H1 (cell line): ENCODE measurements around the gene AKT1. TPM values are rescaled to one million over a fixed set of nuclear protein-coding genes. Genes with fewer than 3 reads are reported as not detected.

Experiments
- CTCF ChIA-PET: fragments of 300-600 bp; sonication (Branson Sonifier 250); formaldehyde crosslinking; loops from one replicate; lab custom pipeline; 2021; ENCODE audit not compliant: partially characterized antibody; lab: Charles Lee
- POLR2A ChIA-PET: fragments of 300-600 bp; sonication (Branson Sonifier 250); formaldehyde crosslinking; loops from one replicate; lab custom pipeline; 2021; ENCODE audit warnings: inconsistent platforms; ENCODE audit not compliant: partially characterized antibody; lab: Charles Lee
- DNase-seq, 2 experiments: peaks; one replicate each; pipeline versions ENCODE4 v3.0.0 to v3.0.0-alpha.2; 2010 to 2022; ENCODE audit warnings: low spot score in 2 of 2, low read depth in 1 of 2, mixed read lengths in 1 of 2
- FAIRE-seq: peaks from 2 replicates; lab custom pipeline; 2011; peaks lifted over from hg19 to GRCh38; lab: Jason Lieb, UNC
- H2AFZ ChIP-seq: 2 replicates; pipeline ENCODE4 v1.8.1; 2012; ENCODE audit warnings: low read length, inconsistent platforms
- H2AK5ac ChIP-seq: 2 replicates; pipeline ENCODE4 v1.6.1; 2013; ENCODE audit warnings: low read depth, low read length
- H2BK120ac ChIP-seq: replicated peaks from 2 replicates; pipeline ENCODE3; 2013; ENCODE audit warnings: low read depth, low read length, inconsistent platforms
- H2BK12ac ChIP-seq: 2 replicates; pipeline ENCODE4 v1.6.1; 2013; ENCODE audit warnings: low read depth, low read length
- H2BK15ac ChIP-seq: 2 replicates; pipeline ENCODE4 v1.6.1; 2013; ENCODE audit warnings: low read length
- H2BK20ac ChIP-seq: 2 replicates; pipeline ENCODE4 v1.6.1; 2013; ENCODE audit warnings: low read length
- H2BK5ac ChIP-seq: 2 replicates; pipeline ENCODE4 v1.6.1; 2013; ENCODE audit warnings: low read depth, low read length
- H3K14ac ChIP-seq: 2 replicates; pipeline ENCODE4 v1.6.1; 2013; ENCODE audit warnings: inconsistent platforms; ENCODE audit not compliant: insufficient read length
- H3K18ac ChIP-seq: 2 replicates; pipeline ENCODE4 v1.6.1; 2013; ENCODE audit warnings: low read length; ENCODE audit errors: extremely low read depth
- H3K23ac ChIP-seq: 2 replicates; pipeline ENCODE4 v1.6.1; 2013; ENCODE audit warnings: inconsistent platforms; ENCODE audit not compliant: insufficient read length
- H3K23me2 ChIP-seq: 2 replicates; pipeline ENCODE4 v1.6.1; 2013; ENCODE audit warnings: low read depth, low read length
- H3K27ac ChIP-seq: 2 replicates; pipeline ENCODE4 v1.6.1; 2011; ENCODE audit warnings: low read depth, low read length, inconsistent platforms
- H3K27me3 ChIP-seq, 4 experiments: replicated peaks in 1 of 4; 1 replicate in 1 of 4; 2 replicates in 3 of 4; pipeline versions ENCODE4 v1.6.1 to v1.8.1; 2011 to 2013; ENCODE audit warnings: low read length in 3 of 4, mild to moderate bottlenecking in 3 of 4, inconsistent platforms in 2 of 4, mixed read lengths in 2 of 4, moderate library complexity in 1 of 4; ENCODE audit not compliant: control insufficient read depth in 3 of 4, insufficient read depth in 3 of 4; ENCODE audit errors: extremely low read depth in 1 of 4
- H3K36me3 ChIP-seq, 4 experiments: 2 replicates each; pipeline versions ENCODE4 v1.6.1 to v1.8.1; 2011 to 2013; ENCODE audit warnings: mild to moderate bottlenecking in 4 of 4, low read length in 3 of 4, moderate library complexity in 2 of 4, control low read depth in 1 of 4, inconsistent platforms in 1 of 4; ENCODE audit not compliant: insufficient read depth in 4 of 4, control insufficient read depth in 2 of 4
- H3K4ac ChIP-seq: replicated peaks from 2 replicates; pipeline ENCODE3; 2013; ENCODE audit warnings: low read length, low read depth, mixed read lengths, inconsistent platforms; ENCODE audit not compliant: insufficient read length
- H3K4me1 ChIP-seq, 4 experiments: replicated peaks in 1 of 4; 1 replicate in 1 of 4; 2 replicates in 3 of 4; pipeline versions ENCODE4 v1.6.1 to v1.8.1; 2011 to 2013; ENCODE audit warnings: low read length in 3 of 4, inconsistent platforms in 2 of 4, mixed read lengths in 1 of 4; ENCODE audit not compliant: insufficient read depth in 4 of 4, control insufficient read depth in 3 of 4
- H3K4me2 ChIP-seq, 2 experiments: 2 replicates each; pipeline versions ENCODE4 v1.6.1 to v1.8.1; 2011 to 2013; ENCODE audit warnings: low read depth in 2 of 2, low read length in 2 of 2, control low read depth in 1 of 2, inconsistent platforms in 1 of 2, mild to moderate bottlenecking in 1 of 2; ENCODE audit not compliant: insufficient read depth in 1 of 2
- H3K4me3 ChIP-seq, 4 experiments: fragments of 200-600, 300-600 bp in 1 of 4; sonication (generic), shearing (Covaris generic), sonication (Bioruptor Twin) in 1 of 4; 2 replicates each; pipeline versions ENCODE4 v1.5.1 to v1.8.1; 2011 to 2016; ENCODE audit warnings: low read length in 4 of 4, low read depth in 3 of 4, control low read depth in 2 of 4, inconsistent platforms in 2 of 4, mild to moderate bottlenecking in 2 of 4, mixed read lengths in 1 of 4, moderate library complexity in 1 of 4; ENCODE audit not compliant: insufficient read depth in 2 of 4; ENCODE audit errors: extremely low read depth in 1 of 4
- H3K56ac ChIP-seq: replicated peaks from 2 replicates; pipeline ENCODE3; 2013; ENCODE audit warnings: low read depth, mild to moderate bottlenecking, mixed read lengths, low read length, inconsistent platforms; ENCODE audit not compliant: insufficient read length
- H3K79me1 ChIP-seq: 2 replicates; pipeline ENCODE4 v1.6.1; 2013; ENCODE audit warnings: low read depth, low read length, control low read depth
- H3K79me2 ChIP-seq, 2 experiments: 2 replicates each; pipeline versions ENCODE4 v1.6.1 to v1.8.1; 2012 to 2013; ENCODE audit warnings: low read length in 2 of 2, mild to moderate bottlenecking in 2 of 2, inconsistent platforms in 1 of 2; ENCODE audit not compliant: insufficient read depth in 2 of 2, control insufficient read depth in 1 of 2
- H3K9ac ChIP-seq, 4 experiments: replicated peaks in 1 of 4; 1 replicate in 1 of 4; 2 replicates in 3 of 4; pipeline versions ENCODE4 v1.6.1 to v1.8.1; 2011 to 2013; ENCODE audit warnings: low read depth in 3 of 4, low read length in 3 of 4, control low read depth in 2 of 4, mild to moderate bottlenecking in 2 of 4, moderate library complexity in 2 of 4, inconsistent platforms in 1 of 4; ENCODE audit errors: extremely low read depth in 1 of 4
- H3K9me3 ChIP-seq, 2 experiments: 2 replicates each; pipeline versions ENCODE4 v1.6.1 to v1.8.1; 2012 to 2013; ENCODE audit warnings: mild to moderate bottlenecking in 2 of 2, moderate library complexity in 2 of 2, control low read depth in 1 of 2, inconsistent platforms in 1 of 2, low read depth in 1 of 2, low read length in 1 of 2, mixed read lengths in 1 of 2; ENCODE audit not compliant: insufficient read depth in 2 of 2
- H4K20me1 ChIP-seq, 2 experiments: replicated peaks in 1 of 2; 2 replicates each; pipeline versions ENCODE3 to v1.8.1; 2011 to 2013; ENCODE audit warnings: inconsistent platforms in 2 of 2, low read length in 2 of 2, mild to moderate bottlenecking in 1 of 2; ENCODE audit not compliant: insufficient read depth in 2 of 2, control insufficient read depth in 1 of 2
- H4K5ac ChIP-seq: 2 replicates; pipeline ENCODE4 v1.6.1; 2013; ENCODE audit warnings: low read length, low read depth, mixed read lengths, inconsistent platforms; ENCODE audit not compliant: insufficient read length
- H4K8ac ChIP-seq: 2 replicates; pipeline ENCODE4 v1.8.0; 2013; ENCODE audit warnings: mild to moderate bottlenecking, moderate library complexity, low read length, inconsistent platforms; ENCODE audit not compliant: insufficient read depth; ENCODE audit errors: extremely low read depth
- H4K91ac ChIP-seq: replicated peaks from 2 replicates; pipeline ENCODE3; 2013; ENCODE audit warnings: low read length, mixed read lengths, inconsistent platforms; ENCODE audit not compliant: insufficient read length
- EP300 ChIP-seq, 2 experiments: IDR thresholded peaks; 1 replicate in 1 of 2; 2 replicates in 1 of 2; pipeline ENCODE4 v1.6.1; 2011 to 2012; ENCODE audit warnings: low read depth in 2 of 2, low read length in 2 of 2, mild to moderate bottlenecking in 2 of 2, borderline replicate concordance in 1 of 2, inconsistent platforms in 1 of 2, moderate library complexity in 1 of 2
- SP1 ChIP-seq: IDR thresholded peaks from 2 replicates; pipeline ENCODE4 v1.6.1; 2011; ENCODE audit warnings: low read depth, low read length
- WGBS, 2 experiments: shearing (Covaris generic) in 1 of 2; methylation state at CpG; one replicate each; pipeline versions ENCODE4 v1.1.6 to v1.1.7; 2013 to 2015; ENCODE audit warnings: low lambda C conversion rate in 2 of 2, mixed read lengths in 2 of 2, inconsistent platforms in 1 of 2, low coverage in 1 of 2, missing lambda C conversion rate in 1 of 2; ENCODE audit not compliant: insufficient replicate concordance in 2 of 2, insufficient coverage in 1 of 2, insufficient read length in 1 of 2; ENCODE audit errors: extremely low coverage in 1 of 2, missing lambda C conversion rate in 1 of 2; 5-methylcytosine and 5-hydroxymethylcytosine counted together
- polyA plus RNA-seq, 7 experiments: library from polyadenylated mRNA; depleted of rRNA in 3 of 7; stranded (reverse) in 5 of 7; unstranded in 2 of 7; fragments of >200 nt in 5 of 7; fragments of 200-250 nt in 2 of 7; gene quantifications; 1 replicate in 5 of 7; 2 replicates in 1 of 7; 4 replicates in 1 of 7; pipeline versions ENCODE4 v1.2.1 to v1.2.3, GENCODE V29; 2011 to 2013; ENCODE audit warnings: missing spikeins in 2 of 7, mixed read lengths in 2 of 7
- total RNA-seq: library from RNA; stranded (reverse); fragmentation: NEBNext Ultra II Directional; extraction: Animal tissue kit (Norgen Biotek cat#: 25700); gene quantifications from 2 replicates; pipeline ENCODE4 v1.2.1, GENCODE V29; 2021

The AKT1 gene
- total and polyA plus RNA-seq, 2 of the 8 experiments (the other 6 are each of a cell fraction or from before 2014, with no cell fraction given) = 68.1 to 71.5 TPM

- Histone ChIP-seq H2AFZ (no peak overlapping the region), H3K4me3 (no peak overlapping the region), H3K79me1 (no peaks in the 10 kb centered on the region), H4K5ac (no peak overlapping the region), H2BK20ac (no peak overlapping the region), H2AK5ac (no peak overlapping the region), H3K9ac (no peak overlapping the region), H2BK12ac (no peak overlapping the region), H3K27ac (no peak overlapping the region), H3K9me3 (no peaks in the 10 kb centered on the region; a peak in 1 of 4 replicates), H3K14ac (no peak overlapping the region), H4K20me1 (no peaks in the 10 kb centered on the region), H3K27me3 (peaks cover 0 to 18% (median 5%) of the 10 kb centered on the region in 4 experiments; a peak in 5 of 7 replicates), H4K8ac (no peak overlapping the region), H3K4me2 (no peak overlapping the region), H3K4ac (no peak overlapping the region), H3K56ac (no peak overlapping the region), H2BK15ac (no peak overlapping the region), H2BK120ac (no peak overlapping the region), H2BK5ac (no peak overlapping the region), H3K79me2 (no peaks in the 10 kb centered on the region), H3K36me3 (no peaks in the 10 kb centered on the region), H3K23ac (no peak overlapping the region), H3K18ac (no peak overlapping the region), H3K4me1 (peaks cover 0 to 18% (median 14%) of the 10 kb centered on the region in 4 experiments; a peak in 6 of 7 replicates), H3K23me2 (peaks cover 14% of the 10 kb centered on the region; the same call in 1 of the 2 replicates), H4K91ac (no peak overlapping the region)
- DNase-seq = no peak
- no peak for FAIRE-seq
- ChIA-PET CTCF (interaction anchor here (0.8 to 5.9 kb wide), 3 partner anchors 11 to 25 kb away, joined by 3 to 40 read pairs (median 5); no protein-coding TSS in a partner anchor), POLR2A (interaction anchor here (0.7 to 8.8 kb wide), 6 partner anchors 11 to 41 kb away, joined by 3 to 82 read pairs (median 10); partner anchors contain the start of genes CEP170B and ZBTB42)
- 83% methylated on average over 1 of the region's 1 CpG; no CpG with 5 or more reads in 1 of the 2 experiments for WGBS, 2 experiments
- TF ChIP-seq SP1 (no peak), EP300 (IDR thresholded peaks at IDR 0.05; ENCODE audit: borderline replicate concordance in 1 of 2, low read depth in 2 of 2, low read length in 2 of 2) (no peak)
These were observed 46.2 kb upstream of the AKT1 start for GRCh38 chr14:104841730-104842129.
